ENCODE results near the gene DRGX.

The DRGX gene

GRCh38 chr10:49395741-49396665, at the start of gene DRGX:
Gene DRGX, minus strand, starts transcription at chr10:49396089. Its CDS starts 649 bp downstream, at chr10:49395440.
- DNase-seq = peak; percentile 24 to 75

- no peak for DNase-seq
These were observed 48.5 kb upstream of the DRGX start for GRCh38 chr10:49444349-49444748.

DNA sequence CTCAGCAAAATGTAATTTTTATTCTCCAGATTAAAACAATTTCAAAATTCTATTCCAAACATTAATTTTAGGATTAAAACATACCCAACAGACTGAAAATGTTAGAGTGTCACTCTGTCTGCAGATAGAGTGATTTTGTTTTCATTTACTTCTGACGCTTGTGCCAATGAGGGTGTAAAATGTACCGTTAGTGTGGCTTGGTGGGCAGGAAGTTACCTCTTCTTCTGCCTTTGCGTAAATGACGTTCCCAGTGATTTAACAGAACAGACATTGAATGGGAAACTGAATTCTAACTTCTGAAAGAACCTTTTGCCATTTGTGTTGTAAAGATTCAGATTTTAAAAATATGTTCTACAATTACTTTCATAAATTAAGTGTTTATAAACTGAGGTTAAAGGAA, 47.0 kb upstream of the DRGX start:
- DNase-seq = no peak

DNA sequence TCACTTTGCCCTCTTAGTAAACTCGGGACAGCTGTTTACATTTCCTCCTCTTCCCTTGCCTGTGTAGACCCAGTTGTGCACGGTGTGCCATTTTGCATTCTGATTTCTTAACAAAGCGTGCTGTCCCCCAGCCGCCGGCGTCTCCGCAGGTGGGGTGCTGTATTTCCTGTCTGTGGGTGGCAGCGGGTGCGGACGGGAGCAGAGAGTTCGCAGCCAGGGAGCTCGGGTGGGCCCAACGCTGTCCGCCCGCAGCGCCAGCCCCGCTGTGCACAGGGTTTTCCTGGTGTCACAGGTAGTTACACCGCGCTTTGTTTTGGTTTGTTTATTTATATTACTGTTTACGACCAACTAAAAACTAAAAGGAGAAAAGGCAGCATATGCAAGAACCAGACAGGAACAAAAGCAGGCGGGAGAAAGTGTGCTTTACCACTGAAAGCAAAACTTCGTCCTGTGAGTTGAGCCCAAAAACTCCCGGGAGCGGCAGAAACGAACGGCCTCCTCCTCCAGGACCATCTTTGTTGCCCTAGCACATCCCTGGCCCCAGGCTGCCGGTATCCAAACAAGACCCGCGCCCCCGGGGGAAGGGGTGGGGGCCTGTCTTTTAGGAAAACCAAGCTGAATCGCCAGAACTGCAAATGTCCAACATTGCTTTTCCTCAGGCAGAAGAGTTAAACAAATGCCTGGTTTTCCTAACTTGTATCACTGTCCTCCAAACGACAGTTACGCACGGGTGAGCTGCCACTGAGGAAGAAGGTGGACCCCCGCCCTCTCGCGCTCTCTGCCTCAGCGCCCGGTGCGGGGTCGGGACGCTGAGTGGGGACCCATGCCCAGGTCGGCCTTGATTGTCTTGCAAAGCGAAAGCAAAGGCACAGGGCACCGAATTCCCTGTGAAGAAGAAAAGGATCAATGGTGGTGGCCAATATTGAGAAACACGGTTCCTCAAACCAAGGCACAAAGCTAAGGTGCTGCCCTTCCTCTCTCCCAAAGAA, 45.9 kb upstream of the DRGX start:
- DNase-seq = no peak

DNA sequence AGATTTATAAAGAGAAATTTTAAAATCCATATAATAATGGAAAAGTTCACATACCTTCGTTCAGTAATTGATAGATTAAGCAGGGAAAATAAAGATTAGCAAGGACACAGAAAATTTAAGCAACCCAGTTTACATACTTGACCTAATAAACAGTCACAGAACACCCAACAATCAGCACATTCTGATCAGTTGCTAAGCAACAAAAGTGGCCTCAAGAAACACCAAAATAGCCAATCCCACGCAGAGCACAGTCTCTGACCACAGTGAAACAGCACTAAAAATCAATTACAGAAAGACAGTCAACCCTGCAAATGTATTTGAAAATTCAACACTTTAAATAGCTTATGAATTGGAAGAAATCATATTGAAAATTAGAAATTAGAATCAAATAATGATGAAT, 39.3 kb upstream of the DRGX start:
- DNase-seq = no peak

DNA sequence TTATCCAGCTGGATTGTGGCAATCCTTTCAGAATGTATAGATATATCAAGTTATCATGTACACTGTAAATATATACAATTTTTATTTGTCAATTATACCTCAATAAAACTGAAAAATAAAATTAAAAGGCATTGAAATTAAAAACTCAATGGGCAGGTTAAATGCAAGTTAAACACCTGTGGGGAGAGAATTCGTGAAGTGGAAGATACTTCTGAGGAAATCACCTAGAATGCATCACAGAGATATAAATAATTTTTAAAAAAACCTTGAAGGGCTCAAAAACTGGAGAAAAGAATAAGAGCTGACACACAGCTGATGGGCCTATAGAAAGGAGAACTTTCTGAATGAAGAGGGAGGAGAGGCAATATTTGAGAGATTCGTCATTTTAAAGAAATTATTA, 37.2 kb upstream of the DRGX start:
- no peak for DNase-seq

- no peak for DNase-seq
These were observed 35.5 kb upstream of the DRGX start for GRCh38 chr10:49431426-49431825.

- no peak for DNase-seq
These were observed 33.6 kb upstream of the DRGX start for GRCh38 chr10:49429458-49429857.

GRCh38 chr10:49426490-49427360, 30.8 kb upstream of the DRGX start:
- DNase-seq = no peak

DNA sequence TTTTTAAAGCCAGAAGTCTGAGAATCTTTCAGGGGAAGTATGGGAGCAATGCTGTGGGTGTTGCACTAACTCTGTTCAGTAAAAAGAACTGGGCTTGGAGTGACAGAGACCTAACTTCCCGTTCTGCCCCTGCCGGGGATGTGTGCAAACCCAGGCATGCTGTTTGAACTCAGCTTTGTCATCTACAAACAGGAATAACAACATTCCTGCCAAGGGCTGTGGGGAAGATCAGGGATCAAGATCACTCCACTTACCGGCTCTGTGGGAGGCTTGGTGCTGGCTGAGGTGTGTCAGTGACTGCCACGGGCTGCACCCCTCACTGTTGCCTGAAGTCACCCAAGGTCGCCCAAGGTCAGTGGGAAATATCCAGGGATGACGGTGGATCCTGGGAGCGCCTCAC, 23.1 kb upstream of the DRGX start:
- no peak for DNase-seq

- peak in 1 of 2 experiments; percentile 1 for DNase-seq
These were observed 22.4 kb upstream of the DRGX start for GRCh38 chr10:49418328-49418727.

- no peak for DNase-seq
These were observed 22.1 kb upstream of the DRGX start for GRCh38 chr10:49418053-49418326.

DNA sequence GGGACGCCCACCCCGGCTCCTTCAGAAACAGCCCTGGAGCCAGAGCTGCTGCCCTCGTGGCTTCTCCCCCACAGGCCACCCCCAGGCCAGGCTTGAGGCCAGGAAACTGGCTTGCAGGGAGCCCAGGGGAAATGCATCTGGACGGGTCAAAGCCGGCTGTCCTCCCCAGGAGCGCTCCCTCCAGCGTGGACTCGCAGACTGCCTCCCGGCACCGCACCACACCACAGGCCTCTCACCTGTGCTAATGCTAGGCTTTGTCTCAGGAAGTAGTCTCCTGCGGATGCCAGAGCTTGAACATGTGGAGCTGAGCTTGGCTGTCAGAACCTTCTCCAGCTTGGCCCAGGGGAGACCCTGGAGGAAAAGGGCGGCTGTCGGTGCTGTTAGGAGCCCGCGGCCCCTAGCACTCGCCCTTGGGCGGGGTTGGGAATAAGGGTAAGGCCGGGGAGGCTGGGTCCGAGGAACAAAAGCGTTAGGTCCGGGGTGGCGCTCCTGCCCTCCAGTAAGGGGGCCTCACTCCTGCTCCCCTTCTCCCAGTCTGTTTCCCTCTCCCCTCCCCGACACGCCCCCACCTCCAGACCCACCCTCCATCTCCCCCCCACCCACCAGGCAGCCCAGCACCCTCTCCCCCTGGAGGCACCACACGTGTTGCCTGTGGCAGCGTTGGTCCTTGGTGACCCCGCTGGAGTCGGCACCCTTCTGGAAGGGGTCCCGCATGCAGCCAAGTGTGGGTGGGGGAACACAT, 21.6 kb upstream of the DRGX start:
- DNase-seq = no peak

GRCh38 chr10:49415846-49416245, 20.0 kb upstream of the DRGX start:
- no peak for DNase-seq

DNA sequence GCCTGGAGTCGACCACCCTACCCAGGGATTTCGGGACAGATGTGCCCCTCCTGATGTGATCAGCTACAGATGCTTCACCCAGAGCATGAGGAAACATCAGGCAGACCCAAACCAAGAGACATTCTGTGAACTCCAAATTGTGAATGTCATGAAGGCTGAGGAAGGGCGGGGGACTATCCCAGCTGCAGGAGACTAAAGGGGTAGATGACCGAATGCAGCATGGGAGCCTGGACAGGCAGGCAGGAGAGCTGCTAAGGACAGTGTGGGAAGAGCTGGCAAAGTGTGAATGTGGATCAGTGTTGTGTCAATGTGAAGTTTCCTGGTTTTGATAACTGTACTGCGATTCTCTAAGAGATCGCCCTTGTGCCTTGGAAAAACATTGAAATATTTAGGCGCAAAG, 19.2 kb upstream of the DRGX start:
- no peak for DNase-seq

DNA sequence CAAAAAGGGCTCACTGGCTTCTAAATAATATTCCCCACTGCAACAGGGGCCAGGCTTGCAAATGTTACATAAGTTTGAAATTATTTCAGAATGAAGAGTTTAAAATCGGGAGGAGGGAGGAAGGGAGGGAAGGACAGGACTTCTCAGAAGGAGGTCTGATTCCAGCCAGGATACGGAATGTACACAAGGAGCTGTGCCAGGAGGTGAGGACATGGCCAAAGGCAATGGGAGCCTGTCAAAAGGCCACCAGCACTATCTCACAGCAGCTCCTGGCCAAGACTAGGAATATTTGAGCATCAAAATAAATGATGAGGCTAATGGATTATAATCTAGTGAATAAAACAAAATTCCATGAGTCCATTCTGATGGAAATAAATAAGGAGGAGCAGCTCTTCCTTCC, 18.6 kb upstream of the DRGX start:
- DNase-seq = no peak

DNA sequence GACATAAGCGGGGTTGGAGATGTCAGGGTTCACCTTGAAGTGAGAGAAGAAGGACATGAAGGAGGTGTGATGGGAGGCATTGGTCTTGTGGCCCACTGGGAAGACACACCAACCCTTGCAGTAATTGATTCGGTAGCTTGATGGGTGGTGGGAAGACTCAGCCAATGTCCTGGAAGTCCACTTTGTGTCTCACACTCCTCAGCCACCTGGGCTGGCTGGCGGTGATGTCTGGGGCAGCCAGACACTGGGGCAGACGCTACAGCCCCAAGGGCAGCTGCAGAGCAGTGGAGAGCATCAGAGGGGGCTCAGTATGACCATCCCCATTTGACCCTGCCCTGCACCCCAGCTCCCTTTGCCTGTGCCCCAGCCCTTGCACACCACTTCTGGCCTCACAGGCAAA, 16.7 kb upstream of the DRGX start:
- DNase-seq = no peak

DNA sequence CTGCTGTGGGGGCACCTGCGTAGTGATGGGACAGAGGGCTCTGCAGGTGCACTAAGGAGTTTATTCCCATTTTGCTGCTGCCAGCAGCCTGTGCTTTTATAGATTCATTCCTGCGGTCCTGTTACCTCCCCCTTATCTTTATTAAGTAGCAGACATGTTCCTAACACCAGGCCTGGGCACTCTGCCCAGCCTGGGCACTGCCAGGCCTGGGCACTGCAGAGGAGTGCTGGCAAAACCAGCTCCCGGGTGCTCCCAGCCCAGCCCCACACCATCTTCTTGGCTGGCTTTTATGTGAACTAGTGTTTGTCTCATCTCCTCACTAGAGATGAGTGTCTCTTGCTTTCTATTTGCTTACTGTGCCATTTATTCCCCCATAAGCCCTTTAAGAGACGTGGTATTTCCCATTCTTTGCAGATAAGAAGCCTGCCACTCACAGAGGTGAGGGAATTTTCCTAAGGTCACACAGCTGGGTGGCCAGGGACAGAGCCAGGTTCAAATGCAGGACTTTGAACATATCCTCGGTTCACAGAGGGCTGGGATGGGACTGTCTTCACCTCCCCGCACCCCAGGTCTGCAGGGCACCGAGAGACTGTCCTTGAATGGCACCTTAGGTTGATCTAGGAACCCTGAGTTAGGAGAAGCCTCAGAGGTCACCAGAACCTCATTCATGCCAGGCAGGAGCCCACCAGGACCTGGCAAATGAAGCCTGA, 14.6 kb upstream of the DRGX start:
- DNase-seq = no peak

DNA sequence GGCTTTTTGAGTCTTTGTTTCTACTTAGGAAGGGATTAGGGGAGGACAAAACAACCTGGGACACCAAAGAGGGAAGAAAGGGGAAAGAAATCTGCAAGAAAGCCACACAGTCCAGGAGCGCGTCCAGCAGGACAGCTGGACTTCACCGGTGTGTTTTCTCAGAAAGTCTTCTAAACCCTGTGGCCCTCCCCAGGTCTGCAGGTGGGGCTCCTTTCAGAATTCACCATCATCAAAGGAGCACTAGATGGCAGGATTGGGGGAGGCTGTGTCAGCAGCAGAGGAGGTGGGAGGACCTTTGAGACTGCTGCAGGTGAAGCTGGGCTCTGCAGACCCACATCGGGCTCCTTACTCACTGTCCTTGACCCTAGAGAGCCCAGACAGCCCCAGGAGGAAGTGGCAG, 13.9 kb upstream of the DRGX start:
- DNase-seq = no peak

DNA sequence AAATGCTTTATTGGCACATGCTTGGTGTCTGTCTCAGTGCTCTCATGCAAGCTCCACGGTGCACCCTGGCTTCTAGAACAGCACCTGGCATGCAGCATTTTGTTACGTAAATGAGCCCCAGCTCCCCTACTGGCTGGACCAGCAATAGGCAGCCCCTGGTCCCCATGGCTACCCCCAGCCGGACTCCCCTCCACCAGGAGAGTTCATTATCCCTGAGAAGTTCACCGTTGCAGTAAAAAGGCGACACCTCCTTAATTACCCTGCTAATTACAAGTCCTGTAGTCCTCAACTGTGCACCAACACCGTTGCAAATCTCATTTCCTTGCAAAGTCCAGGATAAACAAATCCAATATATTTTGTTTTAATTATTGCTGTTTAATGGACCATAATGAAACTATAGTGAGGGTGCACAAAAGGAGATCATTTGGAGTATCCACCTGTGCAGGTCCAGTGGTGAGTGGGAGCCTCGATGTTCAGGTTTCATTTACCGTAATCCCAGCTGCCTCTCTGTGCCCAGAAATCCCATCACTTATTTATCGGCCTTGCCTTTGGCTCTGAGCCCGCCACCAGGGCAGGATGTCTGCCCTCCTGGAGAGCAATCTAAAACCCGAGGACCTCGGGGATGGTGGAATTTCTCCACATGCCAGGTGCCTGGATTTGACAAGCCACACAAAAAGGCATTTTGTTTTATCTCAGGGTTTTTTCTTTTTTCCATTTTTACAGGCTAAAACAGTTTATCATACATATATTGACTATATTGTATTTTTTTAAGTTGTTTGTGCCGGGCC, 12.8 kb upstream of the DRGX start:
- peak in 1 of 2 experiments; percentile 10 for DNase-seq

Data from NCI-H524 (cell line).